Measurements from ENCODE around the gene GRIK4.

Gene GRIK4

DNA sequence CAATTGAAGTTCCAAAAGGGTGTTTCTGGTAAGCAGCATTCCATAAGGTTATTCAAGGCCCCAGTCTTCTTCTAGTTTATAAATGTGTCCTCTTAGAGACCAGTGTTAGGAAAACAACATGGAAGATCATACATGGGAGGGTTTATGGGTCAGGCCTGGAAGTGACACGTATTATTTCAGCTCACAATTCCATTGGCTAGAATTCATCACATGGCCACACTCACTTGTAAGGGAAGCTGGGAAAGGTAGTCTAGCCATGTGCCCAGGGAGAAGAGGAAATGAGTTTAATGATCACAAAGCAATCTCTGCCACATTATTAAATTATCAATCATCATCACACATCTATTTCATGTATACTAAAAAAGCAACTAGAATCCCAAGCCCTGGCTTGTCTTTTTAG lies 330.6 kb downstream of the GRIK4 start:
- in situ Hi-C loops (cut with HindIII; ENCODE audit: low pct_ligation_motif_present, low pct_unique_long_range_greater_than_20kb, low sequenced_read_pairs), result no loop called here
- DNase-seq, result no peak

DNA sequence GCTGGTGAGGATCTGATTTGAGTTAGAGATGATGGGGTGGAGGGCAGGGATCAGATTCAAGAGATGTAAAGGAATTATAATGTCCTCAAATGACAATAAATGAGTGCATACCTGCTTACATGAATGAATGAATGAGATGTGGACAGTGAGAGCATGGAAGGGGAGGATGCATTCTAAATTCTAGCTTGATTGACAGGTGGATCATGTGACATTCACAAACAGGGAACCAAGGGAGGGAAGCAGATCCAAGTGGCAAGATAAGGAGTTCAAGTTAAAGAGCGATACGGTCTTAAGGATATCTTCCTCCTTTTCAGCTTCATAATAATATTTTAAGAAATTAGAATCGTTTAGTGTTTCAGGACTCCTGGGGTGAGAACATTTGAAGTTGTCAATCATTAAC lies 341.9 kb downstream of the GRIK4 start:
- DNase-seq, result no peak
- in situ Hi-C loops (cut with HindIII; ENCODE audit: low pct_ligation_motif_present, low pct_unique_long_range_greater_than_20kb, low sequenced_read_pairs), result no loop called here

DNA sequence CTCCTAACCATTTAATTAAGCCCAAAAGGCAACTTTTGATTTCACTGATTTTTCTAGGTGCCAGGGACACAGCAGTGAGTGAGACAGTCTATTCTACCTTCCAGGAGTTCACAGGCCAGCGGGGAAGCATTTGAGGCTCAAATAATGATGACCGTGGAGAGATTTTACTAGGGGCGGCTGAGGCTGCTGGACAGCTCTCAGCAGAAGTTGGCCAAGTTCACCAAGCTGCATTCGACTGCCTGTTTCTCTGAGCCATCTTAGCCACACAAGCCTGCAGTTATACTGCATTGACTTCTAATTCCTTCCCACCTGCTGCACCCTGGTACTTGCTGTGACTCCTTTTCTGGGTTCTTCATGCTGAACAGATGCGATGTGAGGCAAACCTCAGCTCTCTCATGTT lies 343.4 kb downstream of the GRIK4 start:
- in situ Hi-C loops (cut with HindIII; ENCODE audit: low pct_ligation_motif_present, low pct_unique_long_range_greater_than_20kb, low sequenced_read_pairs), result no loop called here
- no peak for DNase-seq

DNA sequence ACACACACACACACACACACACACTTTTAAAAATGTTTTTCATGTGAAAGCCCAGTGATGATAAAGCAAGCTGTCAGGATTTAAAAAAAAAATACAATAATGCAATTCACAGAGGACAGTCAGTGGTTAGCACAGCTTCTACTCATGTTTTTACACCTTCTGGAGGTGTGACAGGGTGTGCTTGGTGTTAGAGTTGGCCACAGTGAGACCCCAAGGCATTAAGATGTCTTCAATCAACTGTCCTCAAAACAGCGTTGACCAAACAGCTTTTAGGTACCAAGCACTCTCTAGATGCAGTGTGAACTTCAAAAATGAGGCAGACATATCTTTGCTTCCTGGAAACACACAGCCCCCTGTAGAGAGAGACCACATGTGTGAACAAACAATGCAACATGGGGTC lies 346.0 kb downstream of the GRIK4 start:
- no peak for DNase-seq
- in situ Hi-C loops (cut with HindIII; ENCODE audit: low pct_ligation_motif_present, low pct_unique_long_range_greater_than_20kb, low sequenced_read_pairs), result no loop called here

DNA sequence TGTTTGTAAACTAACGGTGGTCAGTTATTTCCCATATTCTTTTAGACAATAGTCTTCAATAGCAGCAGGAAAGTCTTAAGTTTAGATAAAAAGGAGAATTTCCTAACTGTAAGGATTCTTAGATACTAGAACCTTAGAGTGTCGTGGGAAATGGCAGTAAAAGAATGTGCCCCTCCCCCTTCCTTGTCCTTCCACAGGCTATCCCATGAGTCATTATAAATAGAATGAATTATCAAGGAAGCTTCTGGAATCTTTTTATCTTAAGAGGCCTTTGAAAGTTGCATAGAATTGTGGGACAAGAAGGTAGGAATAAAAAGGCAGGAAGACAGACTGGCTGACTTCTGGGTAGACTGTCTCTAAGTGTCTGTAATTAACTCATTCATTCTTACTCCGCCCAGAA lies 347.2 kb downstream of the GRIK4 start:
- in situ Hi-C loops (cut with HindIII; ENCODE audit: low pct_ligation_motif_present, low pct_unique_long_range_greater_than_20kb, low sequenced_read_pairs), result no loop called here

DNA sequence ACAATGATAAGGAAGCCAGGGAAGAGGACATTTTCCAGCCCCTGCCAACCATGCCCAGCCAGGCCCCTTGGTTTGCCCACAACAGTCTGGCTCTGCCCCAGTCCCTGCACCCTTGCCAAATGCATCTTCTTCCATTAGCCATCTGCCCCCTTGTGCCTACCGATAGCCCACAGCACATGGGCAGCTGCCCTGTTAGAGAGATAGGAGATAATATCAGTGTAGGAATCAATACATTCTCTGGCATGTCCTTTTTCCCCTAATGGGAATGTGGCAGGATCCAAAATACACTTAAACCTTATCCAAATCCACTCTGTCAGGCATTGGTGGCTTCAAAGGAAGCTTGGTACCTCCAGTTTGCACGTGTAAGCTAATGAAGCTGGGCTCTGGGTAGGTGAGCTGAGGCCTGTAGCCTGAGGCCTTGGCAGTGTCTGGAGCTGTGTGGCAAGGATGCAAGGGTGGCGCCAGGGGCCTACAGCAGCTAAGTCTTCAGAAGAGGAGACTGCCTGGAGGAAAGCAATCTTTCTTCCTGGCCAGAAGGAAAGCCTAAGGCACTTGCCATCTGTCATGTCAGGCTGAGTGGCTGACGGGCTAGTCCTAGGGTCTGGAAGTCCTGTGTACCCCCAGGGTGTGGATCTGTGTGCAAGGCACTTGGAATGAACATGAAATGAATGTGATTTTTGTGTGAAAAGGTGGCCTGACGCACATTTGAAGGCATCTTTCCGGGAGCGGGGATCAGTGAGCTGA lies 348.2 kb downstream of the GRIK4 start:
- in situ Hi-C loops (cut with HindIII; ENCODE audit: low pct_ligation_motif_present, low pct_unique_long_range_greater_than_20kb, low sequenced_read_pairs), result no loop called here

More for the DNA sequence above, 347.2 kb downstream of the GRIK4 start:
- no peak for DNase-seq

DNA sequence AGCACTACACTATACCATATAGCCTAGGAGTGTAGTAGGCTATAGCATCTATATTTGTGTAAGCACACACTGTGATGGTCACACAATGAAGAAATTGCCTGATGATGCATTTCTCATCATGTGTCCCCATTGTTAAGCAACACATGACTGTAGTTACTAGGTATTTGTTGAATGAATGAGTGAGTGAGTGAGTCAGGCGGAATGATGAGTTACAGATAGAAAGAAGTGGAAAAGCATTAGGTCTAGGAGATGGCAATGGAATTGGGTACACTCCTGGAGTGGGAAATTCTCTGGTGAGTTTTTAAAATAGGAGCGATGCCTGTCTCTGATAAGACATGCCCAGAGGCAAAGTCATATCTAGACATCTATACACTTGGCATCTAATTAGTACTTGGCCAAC lies 351.8 kb downstream of the GRIK4 start:
- in situ Hi-C loops (cut with HindIII; ENCODE audit: low pct_ligation_motif_present, low pct_unique_long_range_greater_than_20kb, low sequenced_read_pairs), result no loop called here
- no peak for DNase-seq

More for the DNA sequence above, 348.2 kb downstream of the GRIK4 start:
- DNase-seq, result no peak

DNA sequence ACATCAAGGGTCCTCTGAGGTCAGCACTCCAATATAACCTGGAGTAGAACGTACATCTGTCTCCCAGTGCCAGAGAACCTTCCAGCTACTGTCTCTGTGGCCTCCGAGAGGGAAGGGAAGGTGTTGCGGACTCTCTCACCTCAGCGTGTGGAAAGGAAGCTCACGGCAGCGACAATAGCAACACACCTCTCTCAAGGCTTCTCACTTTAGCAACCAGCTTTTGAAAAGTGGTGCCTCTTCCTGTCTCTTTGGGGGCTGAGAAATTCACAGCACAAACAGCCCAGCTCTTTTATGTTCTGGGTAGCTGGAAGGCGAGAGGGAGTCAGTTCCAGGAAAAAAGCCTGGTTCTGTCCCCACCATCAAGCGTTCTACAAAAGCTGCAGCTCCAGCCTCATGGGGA lies 355.5 kb downstream of the GRIK4 start:
- no peak for DNase-seq
- in situ Hi-C loops (cut with HindIII; ENCODE audit: low pct_ligation_motif_present, low pct_unique_long_range_greater_than_20kb, low sequenced_read_pairs), result no loop called here

DNA sequence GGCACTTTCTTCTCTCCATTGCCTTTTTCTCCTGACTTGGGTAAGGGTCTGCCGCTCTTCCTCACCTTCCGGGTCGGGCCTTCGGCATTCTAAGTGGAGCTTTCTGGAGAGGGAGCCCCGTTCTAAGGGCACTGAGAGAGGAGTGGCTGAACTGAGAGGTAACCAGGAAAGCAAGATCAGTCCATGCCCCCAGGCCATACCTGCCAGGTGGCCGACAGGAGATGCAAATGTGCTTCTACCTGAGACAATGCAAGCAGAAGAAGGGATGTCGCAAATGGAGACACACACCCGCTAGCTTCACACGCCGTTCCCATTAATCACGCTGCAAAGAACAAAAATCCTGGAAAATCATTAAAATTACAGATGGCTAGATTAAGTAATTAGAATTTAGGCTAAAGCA lies 356.0 kb downstream of the GRIK4 start:
- DNase-seq, result no peak
- in situ Hi-C loops (cut with HindIII; ENCODE audit: low pct_ligation_motif_present, low pct_unique_long_range_greater_than_20kb, low sequenced_read_pairs), result no loop called here

DNA sequence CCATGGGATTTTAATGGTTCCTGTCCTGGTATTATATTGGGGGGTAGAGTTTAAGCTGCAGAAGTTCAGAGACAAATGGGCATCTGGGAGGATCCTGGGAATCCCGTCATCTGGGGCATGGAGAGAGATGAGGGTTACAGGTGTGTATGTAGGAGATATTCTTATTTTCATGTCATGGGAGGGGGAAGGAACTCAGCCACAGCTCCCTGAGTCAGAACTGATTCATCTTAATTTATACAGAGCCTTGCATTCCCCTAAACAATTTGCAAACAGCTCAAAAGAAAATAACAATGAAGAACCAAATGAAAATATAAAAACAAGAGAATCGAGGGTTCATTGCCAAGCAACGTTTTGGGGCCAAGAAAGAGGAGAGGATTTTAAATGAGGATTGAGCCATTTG lies 356.4 kb downstream of the GRIK4 start:
- in situ Hi-C loops (cut with HindIII; ENCODE audit: low pct_ligation_motif_present, low pct_unique_long_range_greater_than_20kb, low sequenced_read_pairs), result no loop called here
- no peak for DNase-seq

DNA sequence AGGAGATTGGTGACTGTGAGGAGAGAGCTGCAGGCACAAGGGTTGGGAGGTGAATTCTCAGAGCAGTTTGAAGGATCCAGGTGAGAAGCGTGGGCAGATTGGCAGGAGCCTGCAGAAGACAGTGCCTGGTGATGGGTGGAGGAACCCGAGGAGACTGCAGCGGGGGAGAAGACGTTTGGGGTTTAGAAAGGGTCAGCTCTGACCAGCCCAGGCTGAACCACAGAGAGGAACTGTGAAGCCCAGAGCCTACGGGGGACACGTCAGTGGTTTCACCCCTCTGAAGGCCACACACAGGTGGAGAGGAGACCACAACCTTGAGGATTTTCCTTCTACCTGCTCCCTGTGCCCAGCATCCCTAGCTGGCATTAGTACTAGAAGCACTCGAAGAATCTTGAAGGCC lies 357.5 kb downstream of the GRIK4 start:
- no peak for DNase-seq
- in situ Hi-C loops (cut with HindIII; ENCODE audit: low pct_ligation_motif_present, low pct_unique_long_range_greater_than_20kb, low sequenced_read_pairs), result no loop called here

DNA sequence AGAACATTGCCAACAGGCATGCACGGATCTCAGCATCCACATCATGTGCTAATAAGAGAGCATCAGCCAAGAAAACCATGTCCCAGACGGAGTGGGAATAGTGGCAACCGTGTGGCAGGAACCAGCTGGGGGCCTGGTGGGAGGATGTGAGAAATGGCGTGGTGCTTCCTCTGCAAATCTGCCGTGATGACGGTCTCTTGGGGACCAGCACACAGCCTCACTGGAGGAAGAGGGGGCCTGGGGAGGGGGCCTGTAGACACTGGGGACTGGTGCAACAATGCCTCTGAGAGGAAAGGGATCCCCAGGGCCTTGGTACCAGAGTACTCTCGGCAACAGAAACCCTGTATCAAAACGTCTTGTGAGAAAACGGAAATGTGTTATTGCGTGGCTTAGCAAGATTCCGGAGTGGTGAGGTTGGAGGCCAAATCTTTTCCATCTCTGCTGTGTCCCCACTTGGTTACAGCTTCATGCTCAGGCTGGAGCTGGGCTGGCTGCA lies 358.0 kb downstream of the GRIK4 start:
- no peak for DNase-seq
- in situ Hi-C loops (cut with HindIII; ENCODE audit: low pct_ligation_motif_present, low pct_unique_long_range_greater_than_20kb, low sequenced_read_pairs), result no loop called here

DNA sequence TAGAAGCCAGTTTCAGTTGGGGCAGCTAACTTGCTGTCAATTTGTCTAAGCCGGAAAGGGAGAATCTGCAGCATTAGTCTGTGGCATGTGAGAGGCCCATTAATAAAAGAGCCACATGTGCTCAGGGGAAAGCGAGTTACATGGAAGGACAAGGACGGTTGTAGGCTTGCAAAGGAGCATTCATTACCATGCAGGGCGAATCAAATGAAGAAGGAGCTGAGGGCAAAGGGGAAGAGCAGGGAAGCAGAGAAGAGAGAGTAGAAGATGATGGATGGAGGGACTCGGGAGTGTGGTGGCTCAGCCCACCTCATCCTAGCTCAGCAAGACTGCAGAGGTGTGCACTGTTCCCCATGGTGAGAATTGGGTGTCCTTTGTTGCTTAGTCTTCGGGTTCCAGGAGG lies 359.6 kb downstream of the GRIK4 start:
- in situ Hi-C loops (cut with HindIII; ENCODE audit: low pct_ligation_motif_present, low pct_unique_long_range_greater_than_20kb, low sequenced_read_pairs), result no loop called here
- no peak for DNase-seq

DNA sequence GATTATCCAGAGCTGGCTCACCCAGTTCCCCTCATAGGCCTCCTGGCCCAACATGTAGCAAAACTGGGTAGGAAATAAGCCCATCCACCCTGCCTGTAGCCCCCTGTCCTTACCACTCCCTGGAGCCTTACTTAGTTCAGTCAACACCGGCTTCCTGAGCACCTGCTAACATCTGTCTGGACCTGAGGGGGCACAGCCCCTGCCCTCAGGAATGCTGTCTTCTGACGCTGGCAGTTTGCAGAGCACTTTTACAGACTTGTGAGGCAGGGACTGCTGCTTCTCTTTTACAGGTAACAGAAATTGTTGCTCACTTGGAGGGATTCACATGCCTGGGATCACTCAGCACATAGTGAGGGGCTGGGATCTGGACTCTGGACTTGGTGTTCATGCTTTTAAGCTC lies 360.4 kb downstream of the GRIK4 start:
- in situ Hi-C loops (cut with HindIII; ENCODE audit: low pct_ligation_motif_present, low pct_unique_long_range_greater_than_20kb, low sequenced_read_pairs), result no loop called here
- DNase-seq, result no peak

DNA sequence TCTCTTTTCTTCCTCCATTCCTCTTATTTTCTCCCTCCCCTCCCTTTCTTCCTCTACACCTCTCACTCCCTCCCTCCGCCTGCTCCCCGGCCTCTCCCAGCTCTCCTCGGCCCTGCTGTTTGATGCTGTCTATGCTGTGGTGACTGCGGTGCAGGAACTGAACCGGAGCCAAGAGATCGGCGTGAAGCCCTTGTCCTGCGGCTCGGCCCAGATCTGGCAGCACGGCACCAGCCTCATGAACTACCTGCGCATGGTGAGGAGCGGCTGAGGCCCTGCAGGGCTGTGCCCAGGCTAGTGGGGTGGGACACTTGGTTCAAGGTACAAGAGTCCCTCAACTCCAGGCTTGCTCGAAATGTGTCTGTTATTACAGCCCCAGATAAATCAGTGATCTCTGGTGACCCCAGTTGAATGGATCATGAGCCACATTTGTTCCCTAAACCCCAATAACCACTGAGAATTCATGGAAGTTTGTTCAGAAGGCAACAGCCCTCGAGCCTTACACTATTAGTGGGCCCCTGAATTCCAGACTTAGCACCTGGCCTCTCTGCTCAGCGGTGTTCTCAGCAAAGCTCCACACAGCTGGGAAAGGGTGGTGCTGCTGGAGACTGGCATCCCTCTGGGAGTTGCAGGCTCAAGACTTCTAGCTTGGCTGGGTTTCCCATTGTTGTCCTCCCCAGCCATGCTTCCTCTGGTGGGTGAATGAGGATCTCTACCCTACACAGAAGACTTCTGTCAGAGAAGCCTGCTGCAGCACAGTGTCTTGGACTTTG lies 362.6 kb downstream of the GRIK4 start:
- in situ Hi-C loops (cut with HindIII; ENCODE audit: low pct_ligation_motif_present, low pct_unique_long_range_greater_than_20kb, low sequenced_read_pairs), result no loop called here
- no peak for DNase-seq

DNA sequence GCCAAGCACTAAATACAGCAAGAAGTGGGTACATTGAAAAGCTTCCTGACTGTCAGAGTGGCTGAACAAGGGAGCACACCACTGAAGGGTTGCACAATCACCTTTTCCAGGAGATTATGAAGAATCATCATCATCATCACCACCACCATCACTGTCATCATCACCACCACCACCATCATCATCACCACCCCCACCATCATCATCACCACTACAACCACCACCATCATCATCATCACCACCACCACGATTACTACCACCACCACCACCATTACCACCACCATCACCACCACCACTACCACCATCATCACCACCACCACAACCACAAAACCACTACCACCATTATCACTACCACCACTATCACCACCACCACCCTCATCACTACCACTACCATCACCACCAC lies 364.4 kb downstream of the GRIK4 start:
- in situ Hi-C loops (cut with HindIII; ENCODE audit: low pct_ligation_motif_present, low pct_unique_long_range_greater_than_20kb, low sequenced_read_pairs), result no loop called here
- DNase-seq, result no peak

DNA sequence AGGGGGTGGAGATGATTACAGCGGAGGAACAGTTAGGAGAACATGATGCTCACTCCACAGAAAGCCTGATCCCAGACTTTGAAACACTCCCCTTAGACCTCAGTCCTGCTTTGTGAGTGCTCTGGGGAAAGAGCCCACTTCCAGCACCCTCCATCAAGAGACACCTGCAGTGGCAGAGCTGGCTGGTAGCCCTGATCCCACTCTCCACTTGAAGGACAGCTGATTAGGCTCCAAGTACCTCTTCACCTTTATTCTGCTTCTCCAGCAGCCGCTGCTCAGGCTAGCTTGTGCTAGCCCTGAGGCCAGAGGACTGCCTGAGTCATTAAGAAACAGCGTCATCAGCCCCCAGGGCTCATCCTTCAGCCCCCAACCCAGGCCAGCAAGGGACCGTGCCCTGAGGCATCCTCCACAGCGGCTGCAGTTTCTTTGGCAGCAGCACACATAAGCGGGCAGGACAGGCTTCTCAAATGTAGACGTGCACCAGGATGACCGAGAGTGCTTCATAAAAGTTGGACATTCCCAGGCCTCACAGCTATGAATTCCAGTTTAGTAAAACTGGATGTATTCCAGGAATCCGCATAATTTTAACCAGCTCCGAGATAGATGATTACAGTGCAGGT lies 366.3 kb downstream of the GRIK4 start:
- in situ Hi-C loops (cut with HindIII; ENCODE audit: low pct_ligation_motif_present, low pct_unique_long_range_greater_than_20kb, low sequenced_read_pairs), result no loop called here
- no peak for DNase-seq

DNA sequence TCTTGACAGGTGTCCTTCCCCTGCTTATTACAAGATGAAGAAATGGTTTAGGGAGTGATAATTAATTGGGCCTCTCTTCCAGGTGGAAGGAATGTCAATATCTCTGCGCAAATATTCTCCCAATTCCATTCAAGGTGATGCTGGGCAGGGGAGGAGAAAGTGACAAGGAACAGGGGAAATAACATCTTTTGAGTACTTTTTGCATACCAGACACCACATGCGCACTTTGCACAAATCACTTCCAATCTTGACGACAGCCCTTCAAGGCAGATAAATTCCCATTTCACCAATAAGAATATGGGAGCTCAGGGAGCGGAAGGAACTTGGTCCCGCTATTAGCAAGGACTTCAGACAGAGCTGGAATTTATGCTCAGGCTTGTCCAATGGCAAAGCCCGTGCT lies 367.2 kb downstream of the GRIK4 start:
- in situ Hi-C loops (cut with HindIII; ENCODE audit: low pct_ligation_motif_present, low pct_unique_long_range_greater_than_20kb, low sequenced_read_pairs), result no loop called here
- no peak for DNase-seq

DNA sequence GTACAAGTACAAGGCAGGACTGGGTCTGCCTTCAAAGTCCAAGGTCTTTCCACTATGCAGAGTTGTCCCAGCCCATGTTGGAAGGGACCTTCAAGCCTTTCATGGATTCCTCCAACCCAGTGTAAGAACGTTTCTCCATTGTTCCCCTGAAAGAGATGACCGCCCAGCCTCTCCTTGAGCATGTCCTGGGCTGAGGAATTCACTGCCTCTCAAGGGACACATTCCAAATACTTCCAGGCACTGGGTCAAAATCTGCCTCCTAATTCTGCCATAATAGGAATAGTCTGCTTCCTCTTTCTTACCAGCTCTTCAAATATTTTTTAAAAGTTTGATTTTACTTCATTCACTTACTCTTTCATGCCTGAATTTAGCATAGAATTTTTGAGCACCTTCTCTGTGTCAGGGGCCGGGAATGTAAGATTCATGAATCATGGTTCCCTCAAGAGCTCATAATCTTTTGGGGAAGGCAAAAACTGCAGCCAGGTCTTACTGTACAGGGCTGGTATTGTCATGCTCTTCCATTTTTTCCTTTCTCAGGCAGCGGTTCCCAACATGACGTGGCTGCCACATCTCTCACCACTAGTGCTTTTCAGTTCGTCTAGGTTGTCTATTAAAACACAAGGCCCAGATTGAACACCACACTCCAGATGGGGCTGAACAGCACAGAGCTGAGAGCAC lies 369.1 kb downstream of the GRIK4 start:
- in situ Hi-C loops (cut with HindIII; ENCODE audit: low pct_ligation_motif_present, low pct_unique_long_range_greater_than_20kb, low sequenced_read_pairs), result no loop called here
- DNase-seq, result no peak

All from ACHN (cell line).